GM12874 (cell line): ENCODE results near the gene AP2B1.

Experiments
- CTCF ChIP-seq: IDR thresholded peaks from 2 replicates; pipeline ENCODE4 v1.5.1; 2011; ENCODE audit warnings: low read depth, mild to moderate bottlenecking, control low read depth, low read length, moderate library complexity; ENCODE audit not compliant: insufficient read depth

The AP2B1 gene

GRCh38 chr17:35645923-35646322, 58.8 kb downstream of the AP2B1 start:
- TF ChIP-seq CTCF: no peak

DNA sequence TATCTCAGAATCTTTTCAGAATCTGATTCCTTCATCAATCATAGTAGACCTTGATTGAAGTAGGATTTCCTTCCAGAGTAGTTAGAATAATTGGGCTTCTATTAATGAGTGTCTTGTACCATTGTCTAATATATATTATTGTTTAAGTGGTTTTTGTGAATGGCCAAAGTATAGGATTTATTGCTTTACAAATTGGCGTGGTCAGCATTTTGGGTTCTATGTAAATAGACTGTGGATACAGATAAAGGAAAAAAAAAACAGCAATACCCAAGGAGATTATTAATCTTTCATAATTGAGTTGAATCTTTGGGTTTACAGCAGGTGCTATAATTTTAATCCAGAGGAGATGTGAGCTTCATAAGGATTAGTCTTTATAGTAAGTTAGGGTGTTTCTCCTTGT, 64.3 kb downstream of the AP2B1 start:
- no peak for TF ChIP-seq CTCF

GRCh38 chr17:35653619-35654361, 66.7 kb downstream of the AP2B1 start:
- TF ChIP-seq CTCF: no peak

GRCh38 chr17:35655303-35655702, 68.2 kb downstream of the AP2B1 start:
- TF ChIP-seq CTCF: no peak

GRCh38 chr17:35660902-35661301, 73.8 kb downstream of the AP2B1 start:
- no peak for TF ChIP-seq CTCF

GRCh38 chr17:35664685-35665084, 77.6 kb downstream of the AP2B1 start:
- no peak for TF ChIP-seq CTCF

DNA sequence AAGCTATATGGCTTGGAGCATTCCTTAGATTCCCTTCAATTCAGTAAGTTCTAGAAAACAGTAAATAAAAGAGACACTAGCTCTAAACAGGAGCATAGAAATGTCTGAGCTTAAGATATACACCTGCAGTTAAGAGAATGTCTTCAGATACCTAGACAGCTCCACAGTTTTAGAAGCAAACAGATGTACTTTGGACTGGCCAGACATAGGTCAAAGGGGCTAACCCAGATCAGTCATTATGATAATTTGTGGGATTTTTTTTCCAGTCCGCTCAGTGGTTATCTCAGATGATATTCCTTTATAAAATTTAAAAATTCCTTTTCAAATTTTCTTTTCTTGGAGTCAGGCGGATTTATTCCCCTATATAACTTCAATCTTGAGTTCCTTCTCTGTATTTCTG, 78.5 kb downstream of the AP2B1 start:
- TF ChIP-seq CTCF: no peak
